ENCODE data around the gene POC1A.

DNA sequence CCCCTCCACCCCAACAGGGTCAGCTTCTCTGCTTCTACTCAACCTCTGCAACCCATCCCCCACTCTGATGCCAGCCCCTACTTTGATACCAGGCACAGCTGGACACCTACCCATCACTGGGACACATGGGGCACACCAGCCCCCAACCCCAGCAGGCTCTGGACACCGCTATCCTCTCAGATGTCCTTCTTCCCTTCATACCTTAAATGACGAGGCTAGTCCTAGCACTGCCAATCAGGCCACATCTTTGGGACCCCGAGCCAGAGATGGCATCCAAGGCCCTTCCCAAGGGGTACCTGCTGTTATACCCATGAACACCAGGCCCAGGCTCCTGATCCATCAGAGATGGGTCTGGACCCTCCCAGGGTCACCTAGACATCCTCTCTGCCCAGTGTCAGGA, 10.6 kb downstream of the POC1A start:
- TF ChIP-seq GABPA (IDR thresholded peaks at IDR 0.05; ENCODE audit: low read depth) = no peak
- TF ChIP-seq, protein P1, sequence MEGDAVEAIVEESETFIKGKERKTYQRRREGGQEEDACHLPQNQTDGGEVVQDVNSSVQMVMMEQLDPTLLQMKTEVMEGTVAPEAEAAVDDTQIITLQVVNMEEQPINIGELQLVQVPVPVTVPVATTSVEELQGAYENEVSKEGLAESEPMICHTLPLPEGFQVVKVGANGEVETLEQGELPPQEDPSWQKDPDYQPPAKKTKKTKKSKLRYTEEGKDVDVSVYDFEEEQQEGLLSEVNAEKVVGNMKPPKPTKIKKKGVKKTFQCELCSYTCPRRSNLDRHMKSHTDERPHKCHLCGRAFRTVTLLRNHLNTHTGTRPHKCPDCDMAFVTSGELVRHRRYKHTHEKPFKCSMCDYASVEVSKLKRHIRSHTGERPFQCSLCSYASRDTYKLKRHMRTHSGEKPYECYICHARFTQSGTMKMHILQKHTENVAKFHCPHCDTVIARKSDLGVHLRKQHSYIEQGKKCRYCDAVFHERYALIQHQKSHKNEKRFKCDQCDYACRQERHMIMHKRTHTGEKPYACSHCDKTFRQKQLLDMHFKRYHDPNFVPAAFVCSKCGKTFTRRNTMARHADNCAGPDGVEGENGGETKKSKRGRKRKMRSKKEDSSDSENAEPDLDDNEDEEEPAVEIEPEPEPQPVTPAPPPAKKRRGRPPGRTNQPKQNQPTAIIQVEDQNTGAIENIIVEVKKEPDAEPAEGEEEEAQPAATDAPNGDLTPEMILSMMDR (IDR thresholded peaks at IDR 0.05 in 2 of 3, conservative IDR thresholded peaks at IDR 0.05 in 1 of 3; ENCODE audit: control insufficient read depth in 2 of 3, extremely low read depth in 1 of 3, insufficient read depth in 1 of 3, low read depth in 3 of 3, low read length in 3 of 3) = no peak

All from GM12878 (cell line).